HL-60 (cell line): ENCODE results near the gene XRCC6.

ENCODE experiments used
- DNase-seq, 2 experiments: peaks; one replicate each; pipeline ENCODE4 v3.0.0-alpha.2; 2010 to 2020; ENCODE audit warnings: low read depth in 1 of 2, low spot score in 1 of 2
- H3K27ac ChIP-seq: fragments of 250-450 bp; sonication (Bioruptor Pico); replicated peaks from 2 replicates; pipeline ENCODE4 v1.5.1; 2020; ENCODE audit warnings: mild to moderate bottlenecking, moderate library complexity
- H3K27me3 ChIP-seq: fragments of 250-450 bp; sonication (Bioruptor Pico); 2 replicates; pipeline ENCODE4 v1.5.1; 2021; ENCODE audit warnings: mild to moderate bottlenecking, moderate library complexity; ENCODE audit not compliant: insufficient read depth, poor library complexity, severe bottlenecking
- H3K4me3 ChIP-seq: replicated peaks from 2 replicates; pipeline ENCODE4 v1.5.1; 2011; ENCODE audit warnings: mild to moderate bottlenecking, control low read depth, low read length; ENCODE audit not compliant: insufficient read depth
- GABPA ChIP-seq: IDR thresholded peaks from 2 replicates; pipeline ENCODE4 v1.6.1; 2012; ENCODE audit warnings: low read depth
- POLR2AphosphoS5 ChIP-seq: IDR thresholded peaks from 2 replicates; pipeline ENCODE4 v1.6.1; 2012; ENCODE audit warnings: low read depth
- SPI1 ChIP-seq: IDR thresholded peaks from 2 replicates; pipeline ENCODE4 v1.6.1; 2012; ENCODE audit warnings: low read depth, mild to moderate bottlenecking, borderline replicate concordance
- TF ChIP-seq, protein P1 (sequence below): IDR thresholded peaks from one replicate; pipeline ENCODE4 v1.5.1; 2011; ENCODE audit warnings: low read length, control low read depth, inconsistent platforms; ENCODE audit not compliant: insufficient read depth
- TF ChIP-seq, protein P2 (sequence below): IDR thresholded peaks from 2 replicates; pipeline ENCODE4 v1.6.1; 2012; ENCODE audit warnings: low read depth; ENCODE audit not compliant: insufficient replicate concordance

Gene XRCC6

DNA sequence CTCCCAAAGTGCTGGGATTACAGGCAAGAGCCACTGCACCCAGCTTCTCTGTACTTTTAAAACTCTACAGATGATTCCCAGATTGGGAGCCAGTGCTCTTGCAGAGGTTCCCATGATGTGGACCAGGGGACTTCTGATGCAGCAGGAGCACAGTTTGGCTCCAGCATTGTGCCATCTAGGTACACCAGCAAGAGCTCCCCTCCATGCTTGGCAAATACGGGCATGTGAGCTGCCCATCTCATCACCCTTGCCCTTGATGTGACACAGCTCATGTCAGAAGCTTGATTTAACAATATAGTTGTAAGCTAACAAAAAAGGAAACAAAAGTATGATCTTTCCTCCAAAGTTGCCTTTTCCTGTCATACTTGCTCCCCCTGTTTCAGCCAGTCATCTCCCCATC is 38.8 kb downstream of the XRCC6 start:
- H3K27me3 ChIP-seq = no peaks in the 10 kb centered on the region
- DNase-seq = no peak
- no peak overlapping the region for H3K27ac ChIP-seq
- TF ChIP-seq, protein P1, sequence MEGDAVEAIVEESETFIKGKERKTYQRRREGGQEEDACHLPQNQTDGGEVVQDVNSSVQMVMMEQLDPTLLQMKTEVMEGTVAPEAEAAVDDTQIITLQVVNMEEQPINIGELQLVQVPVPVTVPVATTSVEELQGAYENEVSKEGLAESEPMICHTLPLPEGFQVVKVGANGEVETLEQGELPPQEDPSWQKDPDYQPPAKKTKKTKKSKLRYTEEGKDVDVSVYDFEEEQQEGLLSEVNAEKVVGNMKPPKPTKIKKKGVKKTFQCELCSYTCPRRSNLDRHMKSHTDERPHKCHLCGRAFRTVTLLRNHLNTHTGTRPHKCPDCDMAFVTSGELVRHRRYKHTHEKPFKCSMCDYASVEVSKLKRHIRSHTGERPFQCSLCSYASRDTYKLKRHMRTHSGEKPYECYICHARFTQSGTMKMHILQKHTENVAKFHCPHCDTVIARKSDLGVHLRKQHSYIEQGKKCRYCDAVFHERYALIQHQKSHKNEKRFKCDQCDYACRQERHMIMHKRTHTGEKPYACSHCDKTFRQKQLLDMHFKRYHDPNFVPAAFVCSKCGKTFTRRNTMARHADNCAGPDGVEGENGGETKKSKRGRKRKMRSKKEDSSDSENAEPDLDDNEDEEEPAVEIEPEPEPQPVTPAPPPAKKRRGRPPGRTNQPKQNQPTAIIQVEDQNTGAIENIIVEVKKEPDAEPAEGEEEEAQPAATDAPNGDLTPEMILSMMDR = no peak
- TF ChIP-seq, protein P2, sequence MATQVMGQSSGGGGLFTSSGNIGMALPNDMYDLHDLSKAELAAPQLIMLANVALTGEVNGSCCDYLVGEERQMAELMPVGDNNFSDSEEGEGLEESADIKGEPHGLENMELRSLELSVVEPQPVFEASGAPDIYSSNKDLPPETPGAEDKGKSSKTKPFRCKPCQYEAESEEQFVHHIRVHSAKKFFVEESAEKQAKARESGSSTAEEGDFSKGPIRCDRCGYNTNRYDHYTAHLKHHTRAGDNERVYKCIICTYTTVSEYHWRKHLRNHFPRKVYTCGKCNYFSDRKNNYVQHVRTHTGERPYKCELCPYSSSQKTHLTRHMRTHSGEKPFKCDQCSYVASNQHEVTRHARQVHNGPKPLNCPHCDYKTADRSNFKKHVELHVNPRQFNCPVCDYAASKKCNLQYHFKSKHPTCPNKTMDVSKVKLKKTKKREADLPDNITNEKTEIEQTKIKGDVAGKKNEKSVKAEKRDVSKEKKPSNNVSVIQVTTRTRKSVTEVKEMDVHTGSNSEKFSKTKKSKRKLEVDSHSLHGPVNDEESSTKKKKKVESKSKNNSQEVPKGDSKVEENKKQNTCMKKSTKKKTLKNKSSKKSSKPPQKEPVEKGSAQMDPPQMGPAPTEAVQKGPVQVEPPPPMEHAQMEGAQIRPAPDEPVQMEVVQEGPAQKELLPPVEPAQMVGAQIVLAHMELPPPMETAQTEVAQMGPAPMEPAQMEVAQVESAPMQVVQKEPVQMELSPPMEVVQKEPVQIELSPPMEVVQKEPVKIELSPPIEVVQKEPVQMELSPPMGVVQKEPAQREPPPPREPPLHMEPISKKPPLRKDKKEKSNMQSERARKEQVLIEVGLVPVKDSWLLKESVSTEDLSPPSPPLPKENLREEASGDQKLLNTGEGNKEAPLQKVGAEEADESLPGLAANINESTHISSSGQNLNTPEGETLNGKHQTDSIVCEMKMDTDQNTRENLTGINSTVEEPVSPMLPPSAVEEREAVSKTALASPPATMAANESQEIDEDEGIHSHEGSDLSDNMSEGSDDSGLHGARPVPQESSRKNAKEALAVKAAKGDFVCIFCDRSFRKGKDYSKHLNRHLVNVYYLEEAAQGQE = no peak
- no peak for TF ChIP-seq SPI1
- TF ChIP-seq GABPA = no peak
- TF ChIP-seq POLR2AphosphoS5 = no peak
- no peak overlapping the region for H3K4me3 ChIP-seq

DNA sequence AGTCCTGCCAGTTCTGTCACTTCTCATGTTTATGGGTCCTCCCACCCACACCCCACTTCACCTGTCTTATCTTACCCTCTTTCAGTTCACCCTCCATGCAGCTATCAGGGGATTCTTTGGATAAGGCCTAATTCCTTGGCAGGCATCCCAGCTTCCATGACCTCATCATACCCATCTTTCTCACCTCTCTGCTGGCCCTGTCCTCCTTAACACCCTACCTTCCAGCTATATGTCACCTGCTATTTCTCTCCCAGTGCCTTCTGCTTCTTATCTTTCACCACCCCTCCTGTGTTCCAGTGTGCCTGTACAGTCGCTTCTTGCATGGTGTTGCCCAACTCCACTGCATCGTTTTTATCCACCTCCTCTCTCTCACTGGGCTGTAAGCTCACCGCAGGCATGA is 39.3 kb downstream of the XRCC6 start:
- no peak for DNase-seq
- TF ChIP-seq, protein P2 = no peak
- TF ChIP-seq SPI1 (no peak), POLR2AphosphoS5 (no peak), GABPA (no peak)
- TF ChIP-seq, protein P1 = no peak
- Histone ChIP-seq H3K27me3 (no peaks in the 10 kb centered on the region), H3K27ac (no peak overlapping the region), H3K4me3 (no peak overlapping the region)

DNA sequence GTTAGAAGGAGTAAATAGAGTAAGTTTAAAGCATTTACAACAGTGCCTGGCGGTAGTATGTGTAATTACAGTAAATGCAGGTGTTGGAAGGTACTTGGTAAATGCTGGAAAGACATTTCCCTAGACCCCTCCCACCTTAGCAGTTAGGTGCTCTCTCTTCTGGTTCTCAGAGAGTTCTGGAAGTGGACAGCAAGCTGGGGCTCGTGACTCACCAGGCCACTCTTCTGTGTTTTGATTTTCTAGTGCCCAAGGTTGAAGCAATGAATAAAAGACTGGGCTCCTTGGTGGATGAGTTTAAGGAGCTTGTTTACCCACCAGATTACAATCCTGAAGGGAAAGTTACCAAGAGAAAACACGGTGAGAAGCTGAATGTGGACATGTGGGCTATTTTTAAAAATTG is 40.0 kb downstream of the XRCC6 start:
- Histone ChIP-seq H3K27me3 (no peaks in the 10 kb centered on the region), H3K4me3 (no peak overlapping the region), H3K27ac (no peak overlapping the region)
- TF ChIP-seq, protein P1 = no peak
- TF ChIP-seq POLR2AphosphoS5 = no peak
- TF ChIP-seq SPI1 = no peak
- TF ChIP-seq, protein P2 = no peak
- no peak for TF ChIP-seq GABPA
- no peak for DNase-seq
